ENCODE data around the gene IL1RAPL2. TPM values are rescaled to one million over a fixed set of nuclear protein-coding genes. Genes with fewer than 3 reads are reported as not detected.

The IL1RAPL2 gene
- polyA plus RNA-seq, 3 donors, result not detected

DNA sequence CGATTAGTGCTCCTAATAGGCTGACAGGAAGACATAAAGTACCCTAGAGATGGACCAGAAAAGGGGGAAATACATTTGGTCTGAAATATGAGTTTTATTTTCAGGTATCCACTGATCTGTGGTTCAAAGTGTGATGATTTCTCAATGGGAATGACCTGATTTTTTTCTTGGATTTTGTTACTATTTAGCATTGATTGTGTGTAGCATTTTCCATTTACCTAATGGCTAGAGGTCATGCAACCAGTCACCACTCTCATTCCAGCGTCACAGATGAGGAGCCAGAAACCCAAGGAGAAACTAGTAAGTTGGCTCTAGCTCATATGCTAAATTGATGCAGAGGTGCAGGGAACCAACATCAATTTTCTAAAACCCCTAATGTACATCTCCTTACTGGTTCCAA is 118.1 kb downstream of the IL1RAPL2 start:
- Mint-ChIP-seq H3K36me3 (no peaks in the 10 kb centered on the region), H3K4me3 (no peak overlapping the region), H3K27me3 (ENCODE audit: low read depth in 3 of 3) (peaks cover 0 to 2% (median 0%) of the 10 kb centered on the region in 3 donors), H3K27ac (no peak overlapping the region), H3K4me1 (no peaks in the 10 kb centered on the region), H3K9me3 (peaks cover 0 to 3% (median 0%) of the 10 kb centered on the region in 7 donors)
- H3K9me3 ChIP-seq (replicated peaks in 1 of 2; ENCODE audit: control insufficient read depth in 1 of 2, insufficient read depth in 1 of 2, low read length in 2 of 2), result no peaks in the 10 kb centered on the region
- H3K9ac ChIP-seq (ENCODE audit: insufficient read depth, low read length, poor library complexity, severe bottlenecking), result no peak overlapping the region
- intact Hi-C loops (cut with micrococcal nuclease), result no loop called here
- H4K20me1 ChIP-seq (ENCODE audit: insufficient read depth, low read length), result no peaks in the 10 kb centered on the region
- no peaks in the 10 kb centered on the region for H3K4me1 ChIP-seq (ENCODE audit: control insufficient read depth in 1 of 2, insufficient read depth in 2 of 2, low read length in 2 of 2)
- DNase-seq, result no peak
- no peaks in the 10 kb centered on the region for H3K79me2 ChIP-seq (ENCODE audit: insufficient read depth, low read length)
- no peaks in the 10 kb centered on the region for H3K36me3 ChIP-seq (replicated peaks in 1 of 2; ENCODE audit: control insufficient read depth in 1 of 2, insufficient read depth in 2 of 2, low read length in 2 of 2)
- no peak overlapping the region for H2AFZ ChIP-seq (ENCODE audit: insufficient read depth, low read depth, low read length, poor library complexity, severe bottlenecking)
- WGBS (ENCODE audit: insufficient coverage), result no CpG with 5 or more reads among the region's 2 CpGs
- H3K4me3 ChIP-seq (replicated peaks in 1 of 3; ENCODE audit: low read depth in 2 of 3, low read length in 3 of 3), result no peak overlapping the region
- no peak overlapping the region for H3K4me2 ChIP-seq (replicated peaks; ENCODE audit: extremely low read depth, low read length, poor library complexity, severe bottlenecking)
- TF ChIP-seq, protein P1, sequence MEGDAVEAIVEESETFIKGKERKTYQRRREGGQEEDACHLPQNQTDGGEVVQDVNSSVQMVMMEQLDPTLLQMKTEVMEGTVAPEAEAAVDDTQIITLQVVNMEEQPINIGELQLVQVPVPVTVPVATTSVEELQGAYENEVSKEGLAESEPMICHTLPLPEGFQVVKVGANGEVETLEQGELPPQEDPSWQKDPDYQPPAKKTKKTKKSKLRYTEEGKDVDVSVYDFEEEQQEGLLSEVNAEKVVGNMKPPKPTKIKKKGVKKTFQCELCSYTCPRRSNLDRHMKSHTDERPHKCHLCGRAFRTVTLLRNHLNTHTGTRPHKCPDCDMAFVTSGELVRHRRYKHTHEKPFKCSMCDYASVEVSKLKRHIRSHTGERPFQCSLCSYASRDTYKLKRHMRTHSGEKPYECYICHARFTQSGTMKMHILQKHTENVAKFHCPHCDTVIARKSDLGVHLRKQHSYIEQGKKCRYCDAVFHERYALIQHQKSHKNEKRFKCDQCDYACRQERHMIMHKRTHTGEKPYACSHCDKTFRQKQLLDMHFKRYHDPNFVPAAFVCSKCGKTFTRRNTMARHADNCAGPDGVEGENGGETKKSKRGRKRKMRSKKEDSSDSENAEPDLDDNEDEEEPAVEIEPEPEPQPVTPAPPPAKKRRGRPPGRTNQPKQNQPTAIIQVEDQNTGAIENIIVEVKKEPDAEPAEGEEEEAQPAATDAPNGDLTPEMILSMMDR (IDR thresholded peaks at IDR 0.05), result no peak
- H3K27ac ChIP-seq (ENCODE audit: low read depth in 1 of 2, low read length in 2 of 2), result no peak overlapping the region
- H3K27me3 ChIP-seq (ENCODE audit: control insufficient read depth in 2 of 2, insufficient read depth in 2 of 2, low read length in 2 of 2), result no peaks in the 10 kb centered on the region

DNA sequence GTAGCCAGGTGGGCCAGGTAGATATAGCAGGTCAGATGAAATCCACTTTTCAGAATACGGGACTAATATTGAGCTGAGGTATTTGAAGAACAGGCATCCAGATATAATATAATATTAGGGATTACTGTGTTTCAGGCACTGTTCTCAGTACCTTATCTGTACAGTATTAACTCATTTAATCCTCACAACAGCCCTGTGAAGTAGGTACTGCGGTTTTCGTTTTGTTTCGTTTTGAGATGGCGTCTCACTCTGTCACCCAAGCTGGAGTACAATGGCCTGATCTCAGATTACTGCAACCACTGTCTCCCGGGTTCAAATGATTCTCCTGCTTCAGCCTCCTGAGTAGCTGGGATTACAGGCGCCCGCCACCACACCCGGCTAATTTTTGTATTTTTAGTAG is 129.6 kb downstream of the IL1RAPL2 start:
- WGBS (ENCODE audit: insufficient coverage), result no CpG with 5 or more reads among the region's 9 CpGs
- H3K36me3 Mint-ChIP-seq, result no peaks in the 10 kb centered on the region
- H3K27ac ChIP-seq (ENCODE audit: low read depth in 1 of 2, low read length in 2 of 2), result no peak overlapping the region
- H3K79me2 ChIP-seq (ENCODE audit: insufficient read depth, low read length), result no peaks in the 10 kb centered on the region
- no peaks in the 10 kb centered on the region for H3K27me3 ChIP-seq (ENCODE audit: control insufficient read depth in 2 of 2, insufficient read depth in 2 of 2, low read length in 2 of 2)
- H3K4me1 Mint-ChIP-seq, result no peaks in the 10 kb centered on the region
- DNase-seq, result no peak
- H3K4me3 Mint-ChIP-seq, result no peak overlapping the region
- peaks cover 0 to 5% (median 2%) of the 10 kb centered on the region in 3 donors for H3K27me3 Mint-ChIP-seq (ENCODE audit: low read depth in 3 of 3)
- intact Hi-C loops (cut with micrococcal nuclease), result no loop called here
- H3K27ac Mint-ChIP-seq, result no peak overlapping the region
- no peak overlapping the region for H3K4me3 ChIP-seq (replicated peaks in 1 of 3; ENCODE audit: low read depth in 2 of 3, low read length in 3 of 3)
- H4K20me1 ChIP-seq (ENCODE audit: insufficient read depth, low read length), result no peaks in the 10 kb centered on the region
- no peaks in the 10 kb centered on the region for H3K36me3 ChIP-seq (replicated peaks in 1 of 2; ENCODE audit: control insufficient read depth in 1 of 2, insufficient read depth in 2 of 2, low read length in 2 of 2)
- H3K4me2 ChIP-seq (replicated peaks; ENCODE audit: extremely low read depth, low read length, poor library complexity, severe bottlenecking), result no peak overlapping the region
- H3K9ac ChIP-seq (ENCODE audit: insufficient read depth, low read length, poor library complexity, severe bottlenecking), result no peak overlapping the region
- no peak overlapping the region for H2AFZ ChIP-seq (ENCODE audit: insufficient read depth, low read depth, low read length, poor library complexity, severe bottlenecking)
- TF ChIP-seq, protein P1 (IDR thresholded peaks at IDR 0.05), result no peak
- no peaks in the 10 kb centered on the region for H3K9me3 ChIP-seq (replicated peaks in 1 of 2; ENCODE audit: control insufficient read depth in 1 of 2, insufficient read depth in 1 of 2, low read length in 2 of 2)
- H3K9me3 Mint-ChIP-seq, result peaks cover 0 to 3% (median 0%) of the 10 kb centered on the region in 7 donors
- H3K4me1 ChIP-seq (ENCODE audit: control insufficient read depth in 1 of 2, insufficient read depth in 2 of 2, low read length in 2 of 2), result no peaks in the 10 kb centered on the region
